Measurements from ENCODE around the gene SH3GLB1. TPM values are rescaled to one million over a fixed set of nuclear protein-coding genes. Genes with fewer than 3 reads are reported as not detected.
A peak's percentile ranks its signal among the peaks of the same experiment; 100 is the strongest.

SH3GLB1 gene
- total and polyA plus RNA-seq, 8 donors = 92.7 to 114 (median 102) TPM

GRCh38 chr1:86731416-86731815, 27.0 kb downstream of the SH3GLB1 start:
- ATAC-seq (no peak), DNase-seq (no peak)
- Histone ChIP-seq H3K36me3 (peaks cover 0 to 78% of the 10 kb centered on the region in 2 donors), H3K27me3 (no peaks in the 10 kb centered on the region), H3K27ac (no peak overlapping the region), H3K4me1 (no peaks in the 10 kb centered on the region), H3K4me3 (no peak overlapping the region), H3K9me3 (no peaks in the 10 kb centered on the region)
- intact Hi-C loops (cut with DNase I) = no loop called here
- TF ChIP-seq CTCF (IDR thresholded peaks at IDR 0.05) = no peak

GRCh38 chr1:86733340-86733739, 29.0 kb downstream of the SH3GLB1 start:
- peaks cover 0 to 80% of the 10 kb centered on the region in 2 donors for H3K36me3 ChIP-seq

GRCh38 chr1:86739648-86740509, 35.5 kb downstream of the SH3GLB1 start:
- H3K36me3 ChIP-seq = peaks cover 6 to 78% of the 10 kb centered on the region in 2 donors
- peak; percentile 75 for ATAC-seq
- peaks cover 0 to 19% of the 10 kb centered on the region in 2 donors for H3K4me1 ChIP-seq
- H3K27me3 ChIP-seq = no peaks in the 10 kb centered on the region
- no peaks in the 10 kb centered on the region for H3K9me3 ChIP-seq
- no peak for TF ChIP-seq CTCF (IDR thresholded peaks at IDR 0.05)
- peak overlapping the region in 1 of 2 donors; percentile 69 for H3K27ac ChIP-seq
- H3K4me3 ChIP-seq = no peak overlapping the region
- intact Hi-C loops (cut with DNase I) = no loop called here
- DNase-seq = no peak

More at GRCh38 chr1:86733340-86733739, 29.0 kb downstream of the SH3GLB1 start:
- Histone ChIP-seq H3K4me1 (no peaks in the 10 kb centered on the region), H3K4me3 (no peak overlapping the region), H3K9me3 (no peaks in the 10 kb centered on the region), H3K27me3 (no peaks in the 10 kb centered on the region), H3K27ac (no peak overlapping the region)
- DNase-seq = no peak
- TF ChIP-seq CTCF (IDR thresholded peaks at IDR 0.05) = no peak
- ATAC-seq = no peak
- intact Hi-C loops (cut with DNase I) = no loop called here

DNA sequence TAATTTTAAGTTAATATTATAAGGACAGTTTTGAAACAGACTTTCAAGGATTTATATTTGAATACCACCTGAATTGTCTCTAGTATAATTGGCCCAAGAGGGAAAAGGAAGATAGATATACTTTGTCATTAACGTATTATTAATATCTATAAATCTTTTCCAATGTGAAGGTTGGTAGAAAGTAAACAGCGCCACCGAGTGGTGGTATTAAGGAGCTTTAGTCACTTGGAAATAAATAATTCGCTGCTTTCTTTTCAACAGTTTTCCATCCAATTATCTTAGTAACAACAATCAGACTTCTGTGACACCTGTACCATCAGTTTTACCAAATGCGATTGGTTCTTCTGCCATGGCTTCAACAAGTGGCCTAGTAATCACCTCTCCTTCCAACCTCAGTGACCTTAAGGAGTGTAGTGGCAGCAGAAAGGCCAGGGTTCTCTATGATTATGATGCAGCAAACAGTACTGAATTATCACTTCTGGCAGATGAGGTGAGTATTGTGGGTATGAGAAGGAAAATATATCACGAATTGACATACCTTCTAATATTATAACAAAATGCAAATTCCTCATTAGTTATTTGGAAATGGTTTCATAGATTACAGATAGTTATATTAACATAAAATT, 37.7 kb downstream of the SH3GLB1 start:
- Histone ChIP-seq H3K36me3 (peaks cover 6 to 65% of the 10 kb centered on the region in 2 donors), H3K27me3 (no peaks in the 10 kb centered on the region), H3K9me3 (no peaks in the 10 kb centered on the region), H3K27ac (no peak overlapping the region), H3K4me1 (peaks cover 0 to 19% of the 10 kb centered on the region in 2 donors), H3K4me3 (no peak overlapping the region)
- peak in 2 of 4 donors; percentile 24 to 35 for DNase-seq
- TF ChIP-seq CTCF (IDR thresholded peaks at IDR 0.05) = peak; percentile 43 to 50
- intact Hi-C loops (cut with DNase I) = no loop called here
- ATAC-seq = no peak

DNA sequence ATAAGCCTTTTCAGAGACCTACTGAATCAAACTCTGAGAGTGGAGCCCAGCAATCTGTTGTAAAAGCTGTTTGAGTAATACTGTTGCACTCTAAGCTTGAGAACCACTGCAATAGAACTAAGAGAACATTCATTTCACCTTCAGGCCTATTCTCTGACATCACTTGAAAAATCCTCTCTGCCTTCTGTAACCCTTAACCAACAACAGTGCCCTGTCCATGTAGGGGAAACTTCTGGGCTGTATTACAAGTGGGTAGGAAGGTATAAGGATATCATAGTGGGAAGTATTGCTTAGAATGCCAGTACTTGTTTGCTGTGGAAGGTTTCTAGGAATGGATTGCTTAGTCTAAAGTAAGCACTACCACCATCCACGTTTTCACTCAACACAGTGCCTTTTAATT, 42.9 kb downstream of the SH3GLB1 start:
- DNase-seq = no peak
- Histone ChIP-seq H3K4me1 (no peaks in the 10 kb centered on the region), H3K27ac (no peak overlapping the region), H3K9me3 (no peaks in the 10 kb centered on the region), H3K4me3 (no peak overlapping the region), H3K36me3 (peaks cover 6 to 33% of the 10 kb centered on the region in 2 donors), H3K27me3 (no peaks in the 10 kb centered on the region)
- no peak for ATAC-seq
- TF ChIP-seq CTCF (IDR thresholded peaks at IDR 0.05) = no peak
- intact Hi-C loops (cut with DNase I) = no loop called here
